Fibroblast of the aortic adventitia (primary cell): ENCODE measurements around the gene HNRNPF. TPM values are rescaled to one million over a fixed set of nuclear protein-coding genes. Genes with fewer than 3 reads are reported as not detected.

ENCODE experiments used
- DNase-seq: peaks from one replicate; pipeline ENCODE4 v3.0.0-alpha.2; 2010; ENCODE audit warnings: low read depth
- H3K4me3 ChIP-seq: 2 replicates; pipeline ENCODE4 v1.5.1; 2011; ENCODE audit warnings: low read depth, mild to moderate bottlenecking, control low read depth, low read length, moderate library complexity
- total RNA-seq: library from RNA; depleted of rRNA; stranded (reverse); fragments of >200 nt; gene quantifications from 2 replicates; pipeline ENCODE4 v1.2.3, GENCODE V29; 2012; ENCODE audit warnings: low replicate concordance
- TF ChIP-seq, protein P1 (sequence below): IDR thresholded peaks from 2 replicates; pipeline ENCODE4 v1.5.1; 2011; ENCODE audit warnings: mild to moderate bottlenecking, low read length, control low read depth, inconsistent platforms; ENCODE audit not compliant: insufficient read depth

Gene HNRNPF
- total RNA-seq, 1 donor, result 196 TPM

DNA sequence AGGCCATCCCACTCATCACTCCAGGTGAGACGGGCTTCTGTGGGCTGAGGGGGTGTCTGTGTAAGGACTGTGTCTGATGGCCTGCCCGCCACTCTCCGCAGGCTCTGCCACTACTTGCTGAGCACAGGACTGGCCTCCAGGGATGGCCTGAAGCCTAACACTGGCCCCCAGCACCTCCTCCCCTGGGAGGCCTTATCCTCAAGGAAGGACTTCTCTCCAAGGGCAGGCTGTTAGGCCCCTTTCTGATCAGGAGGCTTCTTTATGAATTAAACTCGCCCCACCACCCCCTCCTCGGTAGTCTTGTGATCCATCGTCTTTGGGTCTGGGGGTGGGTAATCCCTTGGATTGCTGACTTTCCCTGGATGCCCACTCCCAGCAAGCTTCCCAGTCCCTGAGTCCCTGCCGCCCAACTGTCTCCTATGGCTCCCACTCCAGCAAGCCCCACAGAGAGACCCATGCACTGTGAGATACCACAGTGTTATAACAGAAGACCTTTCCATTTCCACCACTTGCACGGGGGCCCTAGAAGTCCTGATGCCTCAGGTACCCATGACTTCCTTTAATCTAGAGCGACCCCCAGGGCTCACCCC lies 32.8 kb downstream of the HNRNPF start:
- DNase-seq, result no peak
- TF ChIP-seq, protein P1, sequence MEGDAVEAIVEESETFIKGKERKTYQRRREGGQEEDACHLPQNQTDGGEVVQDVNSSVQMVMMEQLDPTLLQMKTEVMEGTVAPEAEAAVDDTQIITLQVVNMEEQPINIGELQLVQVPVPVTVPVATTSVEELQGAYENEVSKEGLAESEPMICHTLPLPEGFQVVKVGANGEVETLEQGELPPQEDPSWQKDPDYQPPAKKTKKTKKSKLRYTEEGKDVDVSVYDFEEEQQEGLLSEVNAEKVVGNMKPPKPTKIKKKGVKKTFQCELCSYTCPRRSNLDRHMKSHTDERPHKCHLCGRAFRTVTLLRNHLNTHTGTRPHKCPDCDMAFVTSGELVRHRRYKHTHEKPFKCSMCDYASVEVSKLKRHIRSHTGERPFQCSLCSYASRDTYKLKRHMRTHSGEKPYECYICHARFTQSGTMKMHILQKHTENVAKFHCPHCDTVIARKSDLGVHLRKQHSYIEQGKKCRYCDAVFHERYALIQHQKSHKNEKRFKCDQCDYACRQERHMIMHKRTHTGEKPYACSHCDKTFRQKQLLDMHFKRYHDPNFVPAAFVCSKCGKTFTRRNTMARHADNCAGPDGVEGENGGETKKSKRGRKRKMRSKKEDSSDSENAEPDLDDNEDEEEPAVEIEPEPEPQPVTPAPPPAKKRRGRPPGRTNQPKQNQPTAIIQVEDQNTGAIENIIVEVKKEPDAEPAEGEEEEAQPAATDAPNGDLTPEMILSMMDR, result no peak
- no peak overlapping the region for H3K4me3 ChIP-seq

DNA sequence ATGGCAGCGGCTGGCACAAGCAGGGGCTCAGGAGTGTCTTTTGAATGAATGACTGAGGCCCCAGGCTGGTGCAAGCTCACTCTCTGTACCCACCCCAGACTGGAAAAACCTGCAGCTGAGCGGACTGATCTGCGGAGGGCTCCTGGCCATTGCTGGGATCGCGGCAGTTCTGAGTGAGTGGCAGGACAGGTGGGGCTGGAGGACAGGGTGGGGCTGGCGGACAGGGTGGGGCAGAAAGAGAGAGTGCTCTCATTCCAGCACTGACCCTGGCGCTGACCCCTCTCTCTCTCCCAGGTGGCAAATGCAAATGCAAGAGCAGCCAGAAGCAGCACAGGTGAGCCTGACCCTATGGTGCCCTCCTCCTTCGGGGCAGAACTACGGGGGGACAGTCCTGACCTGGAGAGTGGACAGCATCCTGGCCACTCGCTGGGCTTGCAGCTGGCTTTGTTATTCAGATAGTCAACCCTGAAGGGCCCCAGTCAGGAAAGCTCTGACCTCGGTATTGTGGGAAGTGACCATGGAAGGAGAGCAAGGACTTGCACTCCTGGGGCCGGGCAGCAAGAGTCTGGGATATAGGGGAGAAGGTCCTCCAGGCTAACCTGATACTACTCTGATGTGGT lies 33.5 kb downstream of the HNRNPF start:
- TF ChIP-seq, protein P1, result no peak
- no peak overlapping the region for H3K4me3 ChIP-seq
- DNase-seq, result no peak

DNA sequence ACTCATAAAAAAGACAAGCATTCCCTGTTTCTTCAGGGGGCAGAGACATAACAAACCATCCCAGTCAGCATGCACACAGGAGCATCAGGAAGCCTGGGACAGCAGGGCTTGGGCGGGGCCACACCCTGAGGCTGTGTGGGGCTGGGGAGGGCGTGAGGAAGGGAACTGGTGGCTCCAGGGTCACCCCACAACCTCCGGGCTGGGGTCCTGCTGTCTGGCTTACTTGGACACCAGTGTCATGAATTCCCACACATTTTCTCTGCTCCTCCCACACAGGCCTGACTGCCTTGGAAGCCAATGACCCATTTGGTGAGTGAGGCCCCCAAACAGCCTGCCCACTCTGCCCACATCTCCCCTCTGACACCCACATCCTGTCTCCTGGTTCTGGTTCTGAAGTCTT lies 34.8 kb downstream of the HNRNPF start:
- no peak for DNase-seq
- TF ChIP-seq, protein P1, result no peak
- H3K4me3 ChIP-seq, result no peak overlapping the region

DNA sequence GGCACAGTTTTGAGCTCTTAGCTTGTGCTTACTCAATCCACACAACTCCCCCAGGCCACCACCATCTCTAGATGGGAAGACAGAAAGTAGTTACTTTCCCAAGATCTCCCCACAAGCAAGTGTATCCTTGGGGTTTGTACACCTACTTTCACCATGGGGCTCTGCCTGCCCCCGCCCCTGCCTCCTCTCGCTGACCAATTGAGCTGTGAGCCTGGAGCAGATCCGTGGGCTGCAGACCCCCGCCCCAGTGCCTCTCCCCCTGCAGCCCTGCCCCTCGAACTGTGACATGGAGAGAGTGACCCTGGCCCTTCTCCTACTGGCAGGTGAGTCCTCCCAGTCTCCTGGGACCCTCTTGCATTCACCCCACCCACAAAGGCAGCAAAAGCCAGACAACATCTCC lies 35.5 kb downstream of the HNRNPF start:
- no peak overlapping the region for H3K4me3 ChIP-seq
- DNase-seq, result no peak
- TF ChIP-seq, protein P1, result no peak

DNA sequence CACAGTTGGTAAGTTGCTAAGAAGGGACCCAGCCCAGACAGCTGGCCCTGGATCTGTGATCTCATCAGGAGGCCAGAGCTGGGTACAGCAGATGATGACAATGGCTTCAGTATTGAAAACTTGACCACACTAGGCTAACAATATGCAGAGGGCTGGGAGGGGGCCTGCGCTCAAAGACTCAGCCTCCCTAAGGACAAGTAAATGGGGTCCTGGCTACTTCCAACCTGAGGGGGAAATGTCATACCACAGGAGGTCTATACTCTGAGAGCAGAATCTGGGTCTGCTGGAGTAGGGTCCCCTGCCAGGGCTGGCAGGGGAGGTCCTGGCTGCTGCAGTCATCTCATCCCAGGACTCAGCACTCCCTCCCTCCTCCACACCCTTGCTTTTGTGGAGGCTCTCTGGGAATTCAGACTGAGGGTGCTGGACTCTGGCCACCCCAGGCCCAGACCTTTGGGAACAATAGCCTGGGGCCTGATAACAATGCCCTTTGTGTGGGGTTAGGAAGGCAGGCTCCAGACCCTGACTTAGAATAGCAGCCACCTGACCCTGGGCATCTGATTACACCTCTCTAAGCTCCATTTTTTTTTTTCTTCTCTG lies 36.1 kb downstream of the HNRNPF start:
- DNase-seq, result no peak
- H3K4me3 ChIP-seq, result no peak overlapping the region
- TF ChIP-seq, protein P1, result no peak

DNA sequence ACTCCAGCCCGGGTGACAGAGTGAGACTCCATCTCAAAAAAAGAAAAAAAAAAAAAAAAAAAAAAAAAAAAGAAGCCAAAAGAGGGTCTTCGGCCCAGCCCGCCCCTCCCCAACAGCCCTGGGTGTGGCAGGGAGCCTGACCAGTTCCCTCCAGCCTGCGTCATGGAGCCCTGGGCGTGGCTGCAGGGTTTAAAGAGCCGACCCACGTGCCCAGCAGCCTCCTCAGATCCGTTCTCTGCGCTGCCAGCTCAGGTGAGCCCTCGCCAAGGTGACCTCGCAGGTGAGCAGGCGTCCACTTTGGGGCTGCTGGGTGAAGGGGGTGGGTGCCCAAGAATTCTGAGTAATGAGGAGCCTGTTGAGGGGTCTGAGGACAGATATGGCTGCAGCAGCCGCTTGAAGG lies 37.6 kb downstream of the HNRNPF start, which contains the start of gene FXYD4:
Gene FXYD4 (plus strand): TSS at position 219 of the 400 bp plus-strand sequence. CDS start 2,111 bp downstream, outside the sequence.
- H3K4me3 ChIP-seq, result no peak within 1 kb of the TSS
- TF ChIP-seq, protein P1, result no peak
- no peak for DNase-seq
